Activated CD8-positive, alpha-beta memory T cell treated with anti-CD3 and anti-CD28 coated beads for 1 hour (primary cell): ENCODE data around the gene RAB44.
A peak's percentile ranks its signal among the peaks of the same experiment; 100 is the strongest.

Source experiments
- DNase-seq, 2 donors: peaks; one replicate each; pipeline ENCODE4 v3.0.0-alpha.2; 2020; ENCODE audit warnings: low read depth in 1 of 2; ENCODE audit errors: extremely low read depth in 1 of 2

RAB44 gene

DNA sequence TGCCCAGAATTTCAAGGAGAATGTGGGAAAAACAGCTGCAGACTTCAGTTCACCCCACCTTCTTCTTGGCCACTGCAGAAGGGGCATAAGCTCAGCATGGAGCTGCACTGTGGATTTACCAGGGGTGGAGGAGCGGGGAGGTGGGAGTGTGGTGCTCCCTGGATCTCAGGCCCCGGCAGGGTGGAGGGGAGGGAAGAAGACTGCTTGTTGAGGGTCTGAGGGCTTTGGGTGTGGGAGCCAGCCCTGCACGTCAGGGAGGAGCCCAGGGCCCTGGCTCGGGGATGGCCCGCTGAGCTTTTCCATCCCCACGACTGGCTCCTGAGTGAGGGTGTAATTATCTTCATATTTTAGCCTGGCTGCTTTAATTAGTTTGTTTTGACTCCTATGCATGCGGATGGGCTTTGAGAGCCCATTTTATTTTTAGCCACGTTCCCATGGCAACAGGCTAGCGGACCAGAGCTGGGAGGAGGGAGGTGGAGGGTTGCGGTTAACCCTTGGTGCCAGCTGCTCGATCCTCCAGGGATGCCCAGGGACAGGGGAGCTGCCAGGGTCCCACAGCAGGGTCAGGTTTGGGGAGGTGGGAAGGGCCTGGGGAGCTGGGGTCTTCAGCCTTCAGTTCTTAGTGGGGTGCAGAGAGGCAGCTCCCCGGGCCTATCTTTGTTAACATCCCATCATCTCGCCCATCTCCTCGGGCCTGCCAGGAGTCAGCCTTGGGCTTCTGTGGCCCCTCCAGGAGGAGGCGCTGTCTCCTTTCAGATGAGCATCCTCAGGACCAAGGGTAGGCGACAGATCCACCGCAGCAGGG lies 68.2 kb downstream of the RAB44 start:
- peak; percentile 44 to 70 for DNase-seq

DNA sequence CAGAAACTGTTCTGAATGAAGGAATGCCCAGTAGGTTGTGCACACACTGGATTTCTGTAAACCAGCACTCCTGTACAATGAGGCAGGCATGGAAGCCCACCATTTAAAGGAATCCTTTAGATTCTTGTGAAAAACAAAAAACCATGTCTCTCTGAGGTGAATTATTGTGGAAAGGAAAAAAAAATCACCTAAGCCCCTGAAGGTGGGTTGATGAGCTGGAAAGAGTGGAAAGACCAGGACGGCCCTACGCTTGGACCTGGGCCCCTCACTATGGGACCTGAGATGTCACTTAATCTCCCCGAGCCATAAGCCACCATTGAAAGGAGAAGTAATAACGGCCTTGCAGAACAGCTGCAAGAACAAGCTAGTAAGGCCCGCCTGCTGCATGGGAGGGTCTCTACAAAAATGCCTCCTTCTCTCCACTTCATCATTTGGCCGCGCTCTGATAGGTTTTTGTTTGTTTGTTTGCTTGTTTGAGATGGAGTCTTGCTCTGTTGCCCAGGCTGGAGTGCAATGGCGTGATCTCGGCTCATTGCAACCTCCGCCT lies 68.8 kb downstream of the RAB44 start:
- DNase-seq, result no peak

DNA sequence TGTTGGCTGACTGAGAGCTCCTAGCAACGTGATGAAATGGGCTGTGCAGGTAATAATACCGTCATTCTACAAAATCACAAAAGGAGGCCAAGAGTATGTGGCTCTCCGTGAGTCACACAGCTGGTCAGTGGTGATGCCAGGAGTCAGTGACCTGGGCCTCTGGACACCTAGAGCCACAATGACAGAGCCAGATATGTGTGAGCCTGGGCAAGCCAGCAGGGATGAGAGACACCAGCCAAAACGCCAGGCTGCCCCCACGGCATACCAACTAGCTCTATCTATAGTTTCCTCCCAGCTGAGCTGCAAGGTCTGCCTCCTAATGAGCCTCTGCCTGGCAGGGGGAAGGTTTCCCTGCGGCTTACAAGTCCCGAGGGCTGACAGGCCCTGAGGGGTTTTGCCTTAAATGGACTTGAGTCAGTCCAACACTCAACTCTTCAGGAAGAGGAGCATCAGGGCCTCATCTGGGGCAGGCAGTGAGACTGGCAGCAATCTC lies 71.6 kb downstream of the RAB44 start:
- DNase-seq, result no peak

DNA sequence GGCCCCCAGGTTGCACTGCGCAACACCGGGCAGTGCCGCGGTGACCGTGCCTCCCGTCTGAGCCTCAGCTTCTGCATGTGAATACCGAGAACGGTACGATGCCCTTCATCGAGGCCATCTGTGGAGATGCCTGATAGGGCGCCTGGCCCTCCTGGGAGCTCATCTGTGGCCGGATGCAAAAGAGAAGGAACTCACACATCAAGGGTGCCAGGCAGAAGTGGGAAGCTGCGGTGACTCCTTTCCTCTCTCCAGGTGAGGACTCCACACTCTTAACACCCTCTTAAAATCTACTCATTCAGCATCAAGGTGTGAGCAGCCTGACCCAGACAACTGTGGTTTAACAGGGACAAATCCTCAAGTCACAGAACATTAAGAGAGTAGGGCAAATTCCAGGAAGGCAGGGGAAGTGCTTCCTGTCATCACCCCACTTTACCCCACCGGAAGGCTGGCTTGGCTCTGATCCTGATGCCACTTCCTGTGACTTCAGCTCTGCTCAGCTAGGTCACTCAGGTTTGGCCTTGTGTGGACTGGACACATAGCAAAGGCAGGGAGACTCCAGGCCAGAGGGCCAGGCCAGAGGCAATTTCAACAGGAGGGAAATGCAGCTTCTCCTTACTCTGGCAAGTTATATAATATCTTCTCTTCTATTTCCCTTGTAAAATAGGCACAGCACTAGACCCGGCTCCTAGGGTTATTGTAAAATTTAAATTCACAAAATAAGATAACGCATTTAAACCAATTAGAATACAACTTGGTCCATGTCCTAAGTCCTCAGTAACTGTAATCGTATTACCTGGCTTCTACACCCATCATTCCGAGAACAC lies 72.3 kb downstream of the RAB44 start:
- no peak for DNase-seq

DNA sequence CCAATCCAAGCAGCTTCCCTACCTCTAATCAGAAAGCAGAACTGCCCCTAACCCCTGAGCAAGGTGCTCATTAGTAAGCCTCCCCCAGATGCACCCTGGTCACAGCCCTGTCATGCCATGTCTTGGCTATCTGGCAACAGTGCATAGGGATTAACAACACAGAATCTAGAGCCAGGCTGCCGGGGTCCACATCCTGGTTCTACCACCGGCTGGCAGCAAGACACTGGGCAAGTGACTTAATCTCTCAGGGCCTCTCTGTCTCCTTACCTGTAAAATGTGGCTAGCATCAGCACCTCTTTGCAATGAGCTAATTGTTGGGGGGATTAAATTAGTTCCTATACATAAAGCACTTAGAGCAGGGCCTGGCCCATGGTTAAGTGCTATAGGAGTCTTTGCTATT lies 73.5 kb downstream of the RAB44 start:
- no peak for DNase-seq

DNA sequence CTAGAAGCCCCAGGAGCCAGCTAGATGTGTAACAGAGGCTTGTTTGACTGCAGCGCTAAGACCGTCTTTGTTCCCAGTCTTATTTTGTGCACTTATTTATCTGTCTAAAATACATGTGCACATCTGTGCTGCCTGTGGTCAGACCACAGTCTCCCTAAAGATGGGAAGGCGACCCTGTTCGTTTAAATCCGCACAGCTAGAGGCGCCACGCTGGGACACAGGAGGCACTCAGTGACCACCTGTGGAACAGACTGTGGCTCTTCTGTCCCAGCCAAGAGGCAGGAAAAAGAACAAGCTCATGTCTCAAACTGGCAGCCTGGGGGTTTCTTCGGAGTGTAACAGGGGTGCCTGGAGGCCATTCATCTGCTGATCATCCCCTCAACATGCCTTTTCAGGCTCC lies 74.8 kb downstream of the RAB44 start:
- DNase-seq, result no peak

DNA sequence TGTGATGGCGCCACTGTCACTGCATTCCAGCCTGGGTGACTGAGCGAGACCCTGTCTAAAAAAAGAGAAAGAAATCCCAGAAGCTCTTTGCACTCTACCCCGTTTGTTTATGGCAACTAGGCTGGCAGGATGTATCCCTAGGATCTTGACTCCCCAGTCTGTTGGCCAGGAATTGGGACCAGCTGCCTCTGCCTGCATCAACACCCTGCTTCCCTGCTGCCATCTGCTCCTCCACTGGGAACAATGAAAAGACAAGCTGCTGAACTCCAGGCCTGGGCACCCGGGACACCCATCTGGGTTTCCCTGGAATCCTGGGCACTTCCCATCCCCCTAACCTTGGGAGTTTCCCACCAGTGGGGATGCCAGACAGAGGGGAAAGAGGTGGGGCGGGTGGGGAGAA lies 76.7 kb downstream of the RAB44 start:
- DNase-seq, result no peak

DNA sequence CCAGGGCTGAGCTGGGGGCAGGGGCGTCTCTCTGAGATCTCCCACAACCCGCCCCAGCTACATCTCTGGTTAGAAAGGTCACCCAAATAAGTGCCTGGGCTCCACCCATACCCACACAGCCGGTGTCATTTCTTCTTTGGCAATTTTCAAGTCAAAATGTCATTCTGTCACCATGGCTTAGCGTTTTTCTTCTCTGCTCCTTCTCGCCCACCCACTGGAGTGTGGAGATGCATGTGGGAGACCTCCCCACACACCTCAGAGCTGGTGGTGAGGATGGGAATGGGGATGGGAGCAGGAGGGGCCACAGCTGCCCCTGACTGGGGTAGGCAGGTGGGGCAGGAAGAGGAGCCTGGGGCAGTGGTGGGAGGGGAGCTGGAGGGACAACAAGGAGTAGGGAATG lies 78.5 kb downstream of the RAB44 start:
- DNase-seq, result no peak

DNA sequence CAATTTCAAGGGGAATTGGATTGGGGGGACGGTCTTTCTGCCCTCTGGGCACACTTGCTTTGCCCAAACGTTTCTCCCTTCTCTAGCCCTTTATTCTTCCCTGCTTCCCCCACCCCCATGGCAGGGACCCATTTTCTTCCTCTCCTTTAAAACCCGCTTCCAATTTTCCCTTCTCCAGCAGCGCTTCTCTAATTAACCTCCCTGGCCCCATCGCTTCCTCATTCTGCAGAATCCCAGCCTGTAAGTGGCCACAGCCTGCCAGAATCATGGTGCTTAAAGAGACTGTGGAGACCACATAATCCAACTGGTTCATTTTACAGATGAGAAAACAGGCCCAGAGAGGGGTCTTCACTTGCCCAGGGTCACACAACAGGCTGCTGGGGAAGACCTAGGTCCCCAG lies 80.2 kb downstream of the RAB44 start:
- no peak for DNase-seq

DNA sequence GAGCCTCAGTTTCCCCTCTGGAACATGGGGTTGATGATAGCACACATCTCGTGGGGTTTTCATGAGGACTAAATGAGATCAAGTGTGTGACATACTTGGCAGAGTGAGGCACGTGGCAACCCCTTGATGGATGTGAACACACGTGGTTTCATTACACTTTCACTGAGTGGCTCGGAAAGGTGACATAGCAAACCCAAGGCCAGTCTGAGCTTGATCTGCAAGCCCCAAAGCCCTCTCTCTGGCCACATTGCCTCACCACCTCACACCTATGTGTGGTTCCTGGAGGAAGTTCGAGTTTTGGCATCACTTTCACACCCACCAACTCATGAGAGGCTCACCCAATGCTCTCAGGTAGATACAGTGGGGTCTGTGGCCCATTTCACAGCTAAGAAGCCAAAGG lies 81.6 kb downstream of the RAB44 start:
- DNase-seq, result no peak

DNA sequence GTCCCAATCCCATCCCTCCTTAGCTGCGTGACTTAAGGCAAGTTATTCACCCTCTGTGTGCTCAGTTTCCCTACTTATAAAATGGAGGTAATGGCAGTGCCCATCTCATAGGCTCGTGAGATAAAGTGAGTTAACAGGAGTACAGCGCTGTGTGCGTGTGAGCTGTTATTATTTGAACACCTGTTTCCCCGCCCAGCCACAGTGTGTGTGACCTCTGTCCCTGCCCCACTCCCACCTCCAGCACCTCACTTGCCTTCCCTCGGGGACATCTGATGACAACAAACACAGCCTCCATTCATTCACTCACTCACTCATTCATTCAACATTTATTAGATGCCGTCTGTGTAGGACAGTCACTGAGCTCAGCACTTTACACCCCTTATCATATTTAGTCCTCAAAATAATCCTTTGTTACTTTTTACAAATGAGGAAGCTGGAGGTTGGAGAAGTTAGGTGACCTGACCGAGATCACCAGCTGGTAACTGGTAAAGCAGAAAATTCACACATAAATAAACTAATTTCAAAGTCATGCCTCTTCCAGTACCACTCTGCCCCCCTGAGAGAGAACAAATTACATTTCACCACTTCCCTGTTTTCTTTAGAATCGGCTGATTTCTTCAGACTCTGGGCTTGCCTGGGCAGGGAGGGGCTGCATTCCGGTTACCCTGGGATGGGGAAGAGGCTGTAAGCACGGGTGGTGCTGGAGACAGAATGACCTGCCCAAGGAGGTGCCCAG lies 83.0 kb downstream of the RAB44 start:
- DNase-seq, result no peak

DNA sequence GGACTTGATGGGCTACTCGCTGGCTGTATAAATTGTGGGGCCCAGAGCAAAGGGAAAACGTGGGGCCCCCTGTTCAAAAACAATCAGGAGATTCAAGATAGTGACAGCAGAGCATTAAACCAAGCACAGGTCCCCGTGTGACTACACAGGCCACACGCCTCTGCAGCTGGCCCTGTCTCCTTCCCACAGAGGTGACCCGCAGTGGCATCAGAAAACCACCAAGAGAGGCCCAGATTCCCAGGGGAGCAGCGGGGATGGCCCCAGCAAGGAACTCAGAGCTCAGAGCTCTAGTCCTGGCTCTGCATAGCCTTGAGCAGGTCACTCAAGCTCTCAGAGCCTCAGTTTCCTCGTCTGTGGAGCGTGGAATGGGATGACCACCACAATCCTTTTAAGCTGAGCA lies 84.0 kb downstream of the RAB44 start:
- DNase-seq, result no peak
